Activated naive CD4-positive, alpha-beta T cell treated with Interleukin-2 at 50 U/mL for 16 hours (primary cell): ENCODE measurements around the gene TMEM174.
"Not testable (repeated sequence)": the region's sequence is repeated elsewhere in the genome, so short reads cannot be mapped to it uniquely, and the experiment has no call there.

ENCODE experiments used
- DNase-seq: peaks from one replicate; pipeline ENCODE4 v3.0.0-alpha.2; 2020

The TMEM174 gene

DNA sequence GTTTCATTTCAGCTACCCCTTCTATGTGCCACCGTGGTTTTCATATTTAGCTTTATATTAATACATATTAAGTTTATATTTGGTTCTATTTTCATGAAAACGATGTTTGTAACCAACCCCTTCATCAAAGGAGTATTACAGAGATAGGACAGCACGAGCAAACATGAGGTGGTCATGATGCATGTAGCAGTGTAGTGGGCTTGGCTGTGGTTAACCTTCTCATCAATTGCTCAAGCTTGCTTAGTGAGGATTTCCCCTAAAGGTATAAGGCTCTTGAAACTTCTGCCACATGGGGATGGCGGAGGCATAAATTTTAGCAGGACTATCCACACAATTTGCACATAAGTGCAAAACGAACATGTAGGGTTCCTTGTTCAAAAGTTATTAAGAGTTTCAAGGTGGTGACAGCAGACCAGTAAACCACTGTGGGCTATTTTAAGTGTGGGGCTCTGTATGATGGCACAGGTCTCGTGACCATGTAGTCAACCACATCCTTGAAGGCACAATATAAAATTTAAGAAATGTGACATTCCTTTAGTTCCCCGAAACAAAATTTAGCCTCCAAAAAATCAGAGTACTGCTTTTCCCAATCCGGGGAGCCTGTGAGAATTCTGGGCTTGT, 24.8 kb downstream of the TMEM174 start:
- DNase-seq: no peak

DNA sequence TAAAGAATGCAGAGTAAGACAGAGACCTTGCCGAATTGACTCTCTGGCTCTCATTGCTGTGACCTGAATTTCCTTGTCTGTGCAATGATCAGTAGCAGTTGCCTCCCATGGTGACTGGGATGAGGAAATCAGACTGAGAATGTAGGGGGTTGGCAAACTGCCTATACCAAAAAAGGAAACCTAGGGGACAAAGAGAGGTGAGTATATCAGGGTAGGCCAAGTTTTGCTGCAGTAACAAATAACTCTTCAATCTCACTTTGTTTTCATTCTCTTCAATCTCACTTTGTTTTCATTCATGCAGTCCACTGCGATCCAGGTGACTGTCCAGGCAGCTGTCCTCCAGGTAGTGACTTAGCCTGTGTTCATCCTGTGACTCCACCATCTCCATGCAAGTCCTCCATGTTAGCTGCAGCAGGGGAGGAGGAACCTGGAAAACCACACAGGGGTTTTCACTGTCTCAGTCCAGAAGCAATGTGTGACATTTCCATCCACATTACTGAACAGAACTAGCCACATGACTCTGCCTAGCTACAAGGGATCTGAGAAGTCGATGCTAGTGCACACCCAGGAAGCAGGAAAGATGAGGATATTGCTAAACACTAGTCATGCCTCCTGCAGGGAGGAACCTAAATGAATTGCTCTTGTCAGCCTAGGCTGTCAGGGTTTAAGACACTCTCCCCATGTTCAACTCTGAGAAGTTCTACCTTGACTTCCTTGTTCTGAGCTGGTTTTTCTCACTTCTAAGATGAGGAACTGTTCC, 26.0 kb downstream of the TMEM174 start:
- DNase-seq: no peak

DNA sequence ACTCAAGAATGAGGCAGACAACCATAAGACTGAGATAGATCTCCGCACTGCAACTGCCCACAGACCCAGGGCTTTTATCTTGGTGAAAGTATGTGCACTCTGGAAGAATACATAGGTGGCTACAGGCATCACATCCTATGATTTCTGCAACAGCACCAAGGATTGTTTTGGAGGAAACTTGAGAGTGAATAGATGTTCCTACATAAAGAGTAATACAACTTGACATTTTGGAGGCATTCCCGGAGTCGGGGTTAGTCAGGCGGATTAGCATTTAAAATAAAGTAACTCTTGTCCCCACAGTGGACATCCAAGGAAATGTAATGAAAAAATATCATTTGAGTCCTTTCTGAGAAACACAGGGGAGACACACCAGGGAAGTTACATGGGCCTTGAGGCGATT, 26.7 kb downstream of the TMEM174 start:
- DNase-seq: no peak

DNA sequence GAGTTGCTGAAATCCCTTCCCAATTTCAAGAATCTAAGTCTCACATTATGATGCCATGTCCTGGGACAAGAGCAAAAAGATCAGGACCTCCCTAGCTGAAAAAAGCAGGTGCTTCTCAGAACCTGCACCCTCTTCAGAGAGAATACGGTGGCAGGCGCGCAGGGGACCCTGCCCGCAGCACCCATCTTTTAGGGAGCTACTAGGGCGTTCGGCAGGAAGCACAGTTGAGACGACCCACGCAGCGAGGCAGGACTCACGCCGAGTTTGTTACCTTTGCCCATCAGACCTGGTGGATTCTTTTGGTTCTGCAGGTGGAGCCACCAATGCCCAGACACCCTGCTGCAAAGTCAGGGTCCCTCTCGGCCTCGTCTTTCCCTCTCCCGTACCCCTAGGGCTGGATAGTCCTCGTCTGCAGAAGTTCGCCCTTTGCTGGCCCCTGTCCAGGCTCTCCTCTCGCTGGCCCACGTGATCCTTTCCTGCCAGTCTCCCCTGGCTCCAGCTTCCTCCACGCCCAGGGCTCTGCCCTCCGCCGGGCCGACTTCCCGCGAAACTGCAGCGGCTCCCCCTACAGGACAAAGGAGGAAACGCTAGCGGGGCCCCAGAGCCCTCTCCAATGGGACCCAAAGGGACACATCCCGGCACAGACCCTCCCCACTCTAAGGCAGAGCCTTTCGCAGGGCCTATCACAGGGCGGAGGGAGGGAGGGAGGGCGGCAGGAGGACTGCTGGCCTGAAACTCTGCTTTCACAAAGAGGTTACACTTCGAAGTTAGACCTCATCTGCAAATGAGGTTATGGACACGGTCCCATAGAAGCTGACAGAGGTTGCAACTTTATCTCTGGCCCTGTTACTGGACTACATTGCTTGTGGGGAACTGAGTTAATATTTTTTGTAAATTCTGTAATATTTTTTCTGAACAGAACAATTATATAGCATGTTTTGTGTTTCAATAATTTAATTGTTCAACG, 28.8 kb downstream of the TMEM174 start:
- peak; percentile 73 for DNase-seq

DNA sequence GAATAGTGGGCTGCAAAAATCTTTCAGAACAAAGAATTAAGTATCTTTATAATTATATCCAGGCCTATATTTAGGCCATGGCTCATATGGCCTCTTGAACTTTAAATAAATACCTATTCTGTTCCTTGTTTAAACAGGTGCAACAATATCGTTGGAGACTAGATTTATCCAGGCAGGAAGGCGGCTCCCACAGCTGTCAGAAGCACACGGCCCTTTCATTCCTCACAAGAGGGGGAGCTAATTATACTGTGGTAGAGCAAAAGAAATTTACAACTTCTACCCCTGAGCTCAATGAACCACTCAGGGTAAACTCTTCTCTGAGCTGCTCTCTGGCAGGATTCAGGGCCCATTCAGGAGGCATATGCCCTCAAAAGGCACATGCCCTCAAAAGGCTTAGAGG, 31.3 kb downstream of the TMEM174 start:
- DNase-seq: no peak

DNA sequence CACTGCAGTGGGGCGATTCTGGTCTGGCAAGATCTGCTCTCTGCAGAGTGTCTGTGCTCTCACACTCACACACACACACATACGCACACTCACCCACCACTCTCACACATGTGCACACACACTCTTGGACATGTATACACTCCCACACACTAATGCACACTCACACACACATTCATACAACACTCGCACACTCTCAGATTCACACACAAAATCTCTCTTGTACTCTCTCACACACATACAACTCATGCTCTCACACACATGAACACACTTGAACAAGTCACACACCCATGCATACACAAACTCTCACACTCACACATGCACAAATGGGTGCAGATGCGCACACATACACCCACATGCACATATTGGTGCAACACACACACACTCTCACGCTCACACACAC, 31.7 kb downstream of the TMEM174 start:
- no peak for DNase-seq

DNA sequence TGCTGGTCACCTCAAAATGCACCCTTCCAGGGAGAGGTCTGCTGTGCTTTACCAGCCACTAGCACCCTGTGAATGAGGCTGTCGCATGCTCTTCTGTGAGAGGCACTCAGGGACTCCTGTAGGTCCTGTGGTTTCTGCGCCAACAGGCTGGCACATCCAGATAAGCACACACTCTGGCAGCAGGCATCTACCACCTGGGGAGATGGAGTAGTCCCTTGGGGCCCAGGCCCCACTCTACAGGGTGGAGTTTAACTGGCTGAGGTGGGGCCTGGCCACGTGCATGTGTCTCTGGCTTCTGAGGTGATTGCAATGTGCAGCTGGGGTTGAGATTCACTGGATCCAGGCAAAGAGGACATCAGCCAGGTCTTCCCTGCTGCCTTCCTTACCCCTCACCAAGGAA, 32.3 kb downstream of the TMEM174 start:
- no peak for DNase-seq

DNA sequence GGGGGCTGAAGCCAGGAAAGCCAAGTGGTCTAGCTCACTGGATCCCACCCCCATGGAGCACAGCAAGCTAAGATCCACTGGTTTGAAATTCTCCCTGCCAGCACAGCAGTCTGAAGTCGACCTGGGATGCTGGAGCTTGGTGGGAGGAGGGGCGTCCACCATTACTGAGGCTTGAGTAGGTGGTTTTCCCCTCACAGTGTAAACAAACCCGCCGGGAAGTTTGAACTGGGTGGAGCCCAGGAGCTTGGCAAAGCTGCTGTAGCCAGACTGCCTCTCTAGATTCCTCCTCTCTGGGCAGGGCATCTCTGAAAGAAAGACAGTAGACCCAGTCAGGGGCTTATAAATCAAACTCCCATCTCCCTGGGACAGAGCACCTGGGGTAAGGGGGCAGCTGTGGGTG, 34.2 kb downstream of the TMEM174 start:
- not testable (repeated sequence) for DNase-seq

DNA sequence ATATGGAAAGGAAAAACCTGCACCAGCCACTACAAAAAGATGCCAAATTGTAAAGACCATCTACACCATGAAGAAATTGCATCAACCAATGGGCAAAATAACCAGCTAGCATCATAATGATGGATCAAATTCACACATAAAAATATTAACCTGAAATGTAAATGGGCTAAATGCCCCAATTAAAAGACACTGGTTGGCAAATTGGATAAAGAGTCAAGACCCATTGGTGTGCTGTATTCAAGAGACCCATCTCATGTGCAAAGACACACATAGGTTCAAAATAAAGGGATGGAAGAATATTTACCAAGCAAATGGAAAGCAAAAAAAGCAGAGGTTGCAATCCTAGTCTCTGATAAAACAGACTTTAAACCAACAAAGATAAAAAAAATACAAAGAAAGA, 36.1 kb downstream of the TMEM174 start:
- not testable (repeated sequence) for DNase-seq

DNA sequence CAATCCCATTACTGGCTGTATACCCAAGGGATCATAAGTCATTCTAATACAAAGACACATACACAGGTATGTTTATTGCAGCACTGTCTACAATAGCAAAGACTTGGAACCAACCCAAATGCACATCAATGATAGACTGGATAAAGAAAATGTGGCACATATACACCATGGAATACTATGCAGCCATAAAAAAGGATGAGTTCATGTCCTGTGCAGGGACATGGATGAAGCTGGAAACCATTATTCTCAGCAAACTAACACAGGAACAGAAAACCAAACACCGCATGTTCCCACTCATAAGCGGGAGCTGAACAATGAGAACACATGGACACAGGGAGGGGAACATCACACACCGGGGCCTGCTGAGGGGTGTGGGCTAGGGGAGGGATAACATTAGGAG, 39.7 kb downstream of the TMEM174 start:
- not testable (repeated sequence) for DNase-seq

DNA sequence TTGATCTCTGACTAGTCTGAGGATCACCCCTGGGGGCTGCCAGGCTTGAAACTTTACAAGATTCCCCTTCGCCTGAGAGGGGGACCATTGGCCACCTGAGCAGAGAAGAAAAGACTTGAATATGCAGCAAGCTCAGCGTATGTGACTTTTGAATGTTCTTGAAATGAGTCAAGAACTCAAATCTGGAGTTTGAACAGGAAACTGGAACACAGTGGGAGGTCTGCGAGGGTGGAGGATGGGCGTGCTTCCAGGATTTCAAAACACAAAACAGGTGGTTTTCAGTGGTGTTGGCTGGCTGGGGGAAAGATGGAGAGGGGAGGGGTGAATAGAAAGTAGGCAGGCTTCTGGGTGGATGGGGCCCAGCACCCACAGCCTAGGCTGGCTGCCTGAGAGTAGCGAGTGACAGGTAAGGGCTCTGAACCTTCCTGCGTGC, 40.6 kb downstream of the TMEM174 start:
- peak; percentile 43 for DNase-seq

DNA sequence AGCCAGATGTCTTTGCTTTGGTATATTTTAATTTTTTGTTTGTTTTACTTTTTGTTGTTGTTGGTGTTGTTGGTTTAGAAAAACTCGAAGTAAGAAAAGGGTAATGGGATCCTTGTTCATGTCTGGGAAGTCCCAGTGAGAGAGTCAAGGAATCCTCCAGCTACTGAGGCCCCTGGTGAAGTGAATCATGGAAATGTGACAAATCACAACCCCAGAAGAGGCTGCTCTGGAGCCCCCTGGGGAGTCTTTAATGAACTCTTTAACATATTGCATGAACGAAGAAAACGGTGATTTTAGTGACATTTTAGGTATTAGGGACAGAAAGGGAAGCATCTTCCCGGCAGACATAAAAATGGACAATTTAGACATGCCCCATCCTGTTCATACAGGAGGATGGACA, 41.3 kb downstream of the TMEM174 start:
- no peak for DNase-seq

DNA sequence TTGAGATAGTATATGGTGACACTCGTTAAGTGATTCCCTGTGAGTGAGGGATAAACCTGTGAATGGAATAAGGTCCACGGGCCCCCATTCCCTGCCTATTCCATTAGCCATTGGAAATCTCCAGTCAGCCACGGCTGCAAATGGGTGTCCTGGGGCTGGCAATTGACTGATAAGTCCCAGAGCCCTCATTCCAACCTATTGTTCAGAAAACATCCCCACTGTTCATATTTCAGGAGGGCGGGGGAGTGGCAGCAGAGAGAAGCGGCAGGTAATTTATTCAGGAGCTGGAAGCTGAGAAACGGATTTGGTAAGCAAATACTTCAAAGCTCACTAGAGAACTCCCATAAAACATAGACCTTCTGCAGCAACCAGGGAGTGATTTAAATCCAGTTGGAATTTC, 42.0 kb downstream of the TMEM174 start:
- DNase-seq: no peak

DNA sequence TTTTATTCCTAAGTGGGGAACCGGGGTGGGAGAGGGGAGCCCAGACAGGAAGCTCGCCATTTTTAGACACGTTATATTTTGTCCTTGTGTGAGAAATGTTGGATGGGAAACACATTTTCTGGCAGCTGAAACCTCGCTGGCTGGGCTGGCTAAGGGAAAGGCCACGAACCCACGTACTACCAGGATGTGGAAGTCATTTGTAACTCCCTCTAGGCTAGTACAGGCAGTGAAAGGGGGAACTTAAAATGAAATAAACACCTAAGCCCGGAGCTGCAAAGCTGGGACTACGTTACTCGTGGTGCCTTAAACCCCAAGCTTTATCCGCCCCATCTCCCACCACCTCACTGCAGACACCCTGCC, 42.5 kb downstream of the TMEM174 start:
- no peak for DNase-seq

DNA sequence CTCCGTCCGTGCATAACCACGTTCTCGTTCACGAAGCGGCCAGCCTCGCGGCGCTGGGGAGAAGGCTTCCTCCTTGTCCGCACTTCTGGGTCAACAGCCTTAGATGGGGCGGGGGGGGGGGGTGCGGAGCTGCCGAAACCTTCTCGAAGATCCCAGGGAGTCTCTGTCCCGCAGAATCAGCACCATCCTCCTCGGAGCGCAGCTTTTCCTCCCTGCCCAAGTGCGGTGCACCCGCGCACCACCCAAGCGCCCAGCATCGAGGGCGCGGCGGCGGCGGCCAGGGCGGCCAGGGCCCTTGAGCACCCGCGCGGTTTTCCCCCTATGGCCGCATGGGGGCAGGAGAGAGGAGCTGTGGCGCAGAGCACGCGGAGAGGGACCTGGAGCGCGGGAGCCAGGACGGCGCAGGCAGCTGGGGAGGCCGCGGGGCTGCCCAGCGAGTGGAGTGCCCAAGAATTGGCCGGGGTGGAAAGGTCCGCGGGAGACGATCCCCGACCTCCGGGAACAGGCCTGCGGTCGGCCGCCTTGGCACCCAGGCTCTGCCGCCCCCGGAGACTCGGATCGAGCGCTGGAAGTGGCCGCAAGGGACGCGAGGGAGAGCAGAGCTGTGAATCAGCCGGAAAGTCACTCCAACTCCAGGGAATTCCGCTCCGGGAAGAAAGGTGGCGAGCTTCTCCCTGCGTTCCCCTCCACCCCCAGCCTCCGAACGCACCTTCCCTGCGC, 43.1 kb downstream of the TMEM174 start:
- DNase-seq: peak; percentile 63

DNA sequence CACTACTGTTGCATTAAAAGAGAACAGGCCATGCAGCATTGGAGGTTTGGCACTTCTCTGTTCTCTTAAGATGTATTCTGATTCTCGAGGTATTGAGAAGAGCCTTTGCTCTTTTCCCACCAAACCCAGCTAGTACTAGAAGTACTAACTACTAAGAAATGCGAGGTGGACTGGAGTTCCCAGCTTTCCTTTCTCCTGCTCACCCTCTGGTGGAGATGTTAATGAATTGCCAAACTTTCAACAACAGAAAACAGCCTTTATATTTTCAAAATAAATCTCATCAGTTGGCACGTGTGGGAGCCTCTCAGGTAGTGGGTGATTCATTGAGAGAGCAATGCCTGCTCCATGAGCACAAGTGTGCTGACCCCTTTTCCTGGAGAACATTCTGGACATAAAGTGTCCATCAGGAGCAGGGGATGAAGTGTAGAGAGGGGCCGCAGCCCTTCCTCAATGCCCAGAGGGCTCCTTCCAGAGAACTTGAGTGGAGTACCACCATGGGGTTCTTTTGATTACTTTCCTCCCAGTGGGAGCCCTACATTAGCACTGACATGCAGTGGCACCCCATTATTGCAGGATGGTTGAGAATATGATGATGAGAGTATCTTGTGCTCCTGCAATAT, 45.7 kb downstream of the TMEM174 start:
- no peak for DNase-seq

DNA sequence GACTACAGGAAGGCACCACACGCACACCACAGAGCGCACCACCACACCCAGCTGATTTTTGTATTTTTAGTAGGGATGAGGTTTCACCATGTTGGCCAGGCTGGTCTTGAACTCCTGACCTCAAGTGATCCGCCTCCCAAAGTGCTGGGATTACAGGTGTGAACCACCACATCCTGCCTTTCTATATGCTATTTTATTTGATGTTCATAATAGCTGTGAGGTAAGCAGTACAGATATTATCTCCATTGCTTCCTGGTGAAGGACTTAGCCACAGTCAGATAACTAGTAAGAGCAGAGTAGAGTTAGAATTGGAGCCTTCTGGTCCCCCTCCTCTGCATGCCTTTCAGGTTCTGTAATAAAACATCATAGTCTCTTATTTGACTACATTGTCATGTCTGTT, 46.3 kb downstream of the TMEM174 start:
- not testable (repeated sequence) for DNase-seq

DNA sequence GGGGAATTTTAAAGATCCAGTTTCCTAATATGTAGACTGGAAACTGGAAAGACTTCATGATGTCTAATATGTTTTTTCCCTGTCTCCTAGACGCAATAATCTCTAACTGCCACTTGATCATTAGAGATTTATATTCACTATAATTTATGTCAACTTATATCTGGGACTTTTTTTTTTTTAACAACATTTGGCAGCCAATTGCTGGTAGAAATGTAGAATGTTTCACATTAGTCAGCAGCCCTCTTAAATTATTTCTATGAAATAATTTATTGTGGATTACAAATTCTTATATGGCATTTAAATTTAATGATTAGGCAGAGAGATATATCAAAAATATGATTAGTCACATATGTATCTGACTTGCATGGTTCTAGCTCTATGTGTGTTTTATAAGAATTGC, 48.2 kb downstream of the TMEM174 start:
- DNase-seq: no peak

DNA sequence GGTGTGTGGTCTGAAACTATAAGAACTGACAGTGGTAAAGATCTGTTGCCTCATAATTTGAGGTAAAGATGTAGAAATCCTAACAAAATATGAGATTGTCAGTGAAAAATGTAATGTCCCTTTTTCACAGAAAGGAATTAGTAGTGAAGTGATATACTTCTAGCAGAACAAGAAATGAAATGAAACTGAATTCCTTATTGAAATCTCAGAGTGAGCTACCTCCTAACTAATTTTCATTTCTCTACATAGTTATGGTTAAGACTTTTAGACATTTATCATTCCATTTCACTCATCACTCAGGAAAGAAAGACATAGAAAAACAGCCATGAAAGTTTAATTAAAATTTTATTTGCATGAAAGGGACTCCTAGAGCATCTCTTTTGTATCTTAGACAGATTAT, 48.7 kb downstream of the TMEM174 start:
- no peak for DNase-seq

DNA sequence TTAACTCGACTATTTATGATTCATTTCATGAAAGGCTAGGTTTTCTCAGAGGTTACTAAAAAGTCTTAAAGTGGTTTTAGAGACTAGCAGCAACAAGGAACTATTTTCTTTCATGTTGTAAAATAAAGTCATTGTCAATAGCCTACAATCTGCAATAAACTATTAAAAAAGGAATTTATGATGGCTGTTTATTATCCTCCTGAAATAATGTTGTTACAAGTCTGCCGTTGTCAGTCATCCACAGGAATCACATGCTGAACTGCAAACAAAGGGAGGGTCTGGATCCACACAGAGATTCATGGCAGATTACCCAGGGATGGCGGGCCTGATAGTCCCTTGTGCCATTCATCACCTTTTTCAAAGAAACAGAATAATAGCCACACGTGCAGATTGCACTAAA, 49.2 kb downstream of the TMEM174 start:
- no peak for DNase-seq
